Measurements from ENCODE around the gene SLC14A1.

- no peak for TF ChIP-seq CTCF (conservative IDR thresholded peaks at IDR 0.05 in 1 of 2, IDR thresholded peaks at IDR 0.05 in 1 of 2; ENCODE audit: extremely low read depth in 1 of 2, insufficient read depth in 1 of 2, low read depth in 1 of 2, low read length in 2 of 2)
- TF ChIP-seq EZH2 (IDR thresholded peaks at IDR 0.05; ENCODE audit: borderline replicate concordance, low read length) = no peak
Observed at GRCh38 chr18:45753286-45753685, 29.3 kb downstream of the SLC14A1 start.

All from mammary epithelial cell (primary cell).